ENCODE data around the gene SVOPL. TPM values are rescaled to one million over a fixed set of nuclear protein-coding genes. Genes with fewer than 3 reads are reported as not detected.
"Not testable (repeated sequence)": the region's sequence is repeated elsewhere in the genome, so short reads cannot be mapped to it uniquely, and the experiment has no call there.

The SVOPL gene
- total RNA-seq, 1 experiment from 2014 or later = 0.78 TPM

DNA sequence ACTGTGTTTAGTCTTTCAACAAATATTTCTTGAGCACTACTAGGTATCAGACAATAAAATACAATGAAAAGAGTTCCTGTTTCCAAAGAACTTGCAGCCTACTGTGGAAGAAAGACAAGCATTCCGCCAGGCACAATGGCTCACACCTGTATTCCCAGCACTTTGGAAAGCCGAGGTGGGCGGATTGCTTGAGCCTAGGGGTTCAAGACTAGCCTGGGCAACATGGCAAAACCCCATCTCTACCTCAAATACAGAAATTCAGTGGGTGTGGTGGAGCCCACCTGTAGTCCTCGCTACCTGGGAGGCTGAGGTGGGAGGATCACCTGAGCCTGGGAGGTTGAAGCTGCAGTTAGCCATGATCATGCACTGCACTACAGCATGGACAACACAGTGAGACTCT is 6.1 kb downstream of the SVOPL start:
- TF ChIP-seq, protein P1, sequence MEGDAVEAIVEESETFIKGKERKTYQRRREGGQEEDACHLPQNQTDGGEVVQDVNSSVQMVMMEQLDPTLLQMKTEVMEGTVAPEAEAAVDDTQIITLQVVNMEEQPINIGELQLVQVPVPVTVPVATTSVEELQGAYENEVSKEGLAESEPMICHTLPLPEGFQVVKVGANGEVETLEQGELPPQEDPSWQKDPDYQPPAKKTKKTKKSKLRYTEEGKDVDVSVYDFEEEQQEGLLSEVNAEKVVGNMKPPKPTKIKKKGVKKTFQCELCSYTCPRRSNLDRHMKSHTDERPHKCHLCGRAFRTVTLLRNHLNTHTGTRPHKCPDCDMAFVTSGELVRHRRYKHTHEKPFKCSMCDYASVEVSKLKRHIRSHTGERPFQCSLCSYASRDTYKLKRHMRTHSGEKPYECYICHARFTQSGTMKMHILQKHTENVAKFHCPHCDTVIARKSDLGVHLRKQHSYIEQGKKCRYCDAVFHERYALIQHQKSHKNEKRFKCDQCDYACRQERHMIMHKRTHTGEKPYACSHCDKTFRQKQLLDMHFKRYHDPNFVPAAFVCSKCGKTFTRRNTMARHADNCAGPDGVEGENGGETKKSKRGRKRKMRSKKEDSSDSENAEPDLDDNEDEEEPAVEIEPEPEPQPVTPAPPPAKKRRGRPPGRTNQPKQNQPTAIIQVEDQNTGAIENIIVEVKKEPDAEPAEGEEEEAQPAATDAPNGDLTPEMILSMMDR (IDR thresholded peaks at IDR 0.05; ENCODE audit: unreplicated experiment) = no peak
- no TSS peak for BruUV-seq (replicated peaks)
- CTCF ChIA-PET = no interaction called here
- Mint-ChIP-seq H3K9me3 (ENCODE audit: low read depth, unreplicated experiment) (no peaks in the 10 kb centered on the region), H3K36me3 (ENCODE audit: insufficient read depth, unreplicated experiment) (no peaks in the 10 kb centered on the region), H3K4me3 (ENCODE audit: low read depth, unreplicated experiment) (no peak overlapping the region), H3K27ac (ENCODE audit: unreplicated experiment) (no peak overlapping the region), H3K27me3 (ENCODE audit: unreplicated experiment) (no peaks in the 10 kb centered on the region), H3K4me1 (ENCODE audit: low read depth, unreplicated experiment) (no peaks in the 10 kb centered on the region)
- DNase-seq = no peak
- intact Hi-C loops (cut with micrococcal nuclease; ENCODE audit: unreplicated experiment) = no loop called here

DNA sequence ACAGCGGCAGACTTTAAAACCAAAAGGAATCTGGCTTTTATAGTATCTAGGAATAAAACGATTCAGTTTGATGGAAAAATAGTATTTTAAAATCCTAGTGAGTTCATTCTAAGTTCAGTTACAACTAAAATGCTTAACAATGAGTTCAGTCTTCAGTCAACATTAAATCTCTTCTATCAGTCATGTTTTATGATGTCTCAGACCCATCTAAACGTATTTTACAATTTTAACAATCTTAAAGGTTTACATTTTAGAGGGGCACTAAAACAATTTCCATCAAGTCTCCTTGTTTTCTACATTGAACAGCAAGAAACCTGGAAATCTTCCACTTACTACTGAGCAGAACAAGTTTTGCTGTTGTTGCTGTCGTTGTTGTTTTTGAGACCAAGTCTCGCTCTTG is 10.0 kb downstream of the SVOPL start:
- CTCF ChIA-PET = interaction anchor here (0.7 kb wide), 1 partner anchor 1410 kb away, joined by 3 read pairs; no protein-coding TSS in a partner anchor
- no TSS peak for BruUV-seq (replicated peaks)
- no peaks in the 10 kb centered on the region for H3K4me1 Mint-ChIP-seq (ENCODE audit: low read depth, unreplicated experiment)
- peaks cover 2% of the 10 kb centered on the region for H3K9me3 Mint-ChIP-seq (ENCODE audit: low read depth, unreplicated experiment)
- H3K27ac Mint-ChIP-seq (ENCODE audit: unreplicated experiment) = no peak overlapping the region
- no peak overlapping the region for H3K4me3 Mint-ChIP-seq (ENCODE audit: low read depth, unreplicated experiment)
- TF ChIP-seq, protein P1 (IDR thresholded peaks at IDR 0.05; ENCODE audit: unreplicated experiment) = no peak
- intact Hi-C loops (cut with micrococcal nuclease; ENCODE audit: unreplicated experiment) = no loop called here
- no peaks in the 10 kb centered on the region for H3K36me3 Mint-ChIP-seq (ENCODE audit: insufficient read depth, unreplicated experiment)
- H3K27me3 Mint-ChIP-seq (ENCODE audit: unreplicated experiment) = no peaks in the 10 kb centered on the region
- no peak for DNase-seq

DNA sequence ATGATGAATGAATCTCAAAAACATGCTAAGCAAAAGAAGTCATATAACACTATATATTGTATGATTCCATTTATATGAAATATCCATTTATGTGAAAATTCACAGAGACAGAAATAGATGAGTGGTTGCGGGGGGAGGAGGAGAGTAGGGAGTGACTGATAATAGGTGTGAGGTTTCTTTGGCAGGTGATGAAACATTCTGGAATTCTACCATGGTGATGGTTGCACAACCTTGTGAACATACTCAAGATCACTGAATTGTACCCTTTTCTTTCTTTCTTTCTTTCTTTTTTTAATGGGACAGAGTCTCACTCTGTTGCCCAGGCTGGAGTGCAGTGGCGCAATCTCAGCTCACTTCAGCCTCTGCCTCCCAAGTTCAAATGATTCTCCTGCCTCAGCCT is 10.7 kb downstream of the SVOPL start:
- TF ChIP-seq, protein P1 (IDR thresholded peaks at IDR 0.05; ENCODE audit: unreplicated experiment) = no peak
- no peaks in the 10 kb centered on the region for H3K36me3 Mint-ChIP-seq (ENCODE audit: insufficient read depth, unreplicated experiment)

DNA sequence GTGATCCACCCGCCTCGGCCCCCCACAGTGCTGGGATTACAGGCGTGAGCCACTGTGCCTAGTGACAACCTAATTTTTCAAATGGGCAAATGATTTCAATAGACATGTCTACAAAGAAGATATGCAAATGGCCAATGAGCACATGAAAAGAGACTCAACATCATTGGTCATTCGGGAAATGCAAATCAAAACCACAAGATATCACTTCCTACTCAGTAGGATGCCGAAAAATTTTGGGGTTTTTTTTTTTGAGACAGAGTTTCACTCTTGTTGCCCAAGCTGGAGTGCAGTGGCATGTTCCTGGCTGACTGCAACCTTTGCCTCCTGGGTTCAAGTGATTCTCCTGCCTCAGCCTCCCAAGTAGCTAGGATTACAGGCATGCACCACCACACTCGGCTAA is 13.1 kb downstream of the SVOPL start:
- DNase-seq; intact Hi-C loops (cut with micrococcal nuclease; ENCODE audit: unreplicated experiment); H3K36me3 Mint-ChIP-seq (ENCODE audit: insufficient read depth, unreplicated experiment); H3K27me3 Mint-ChIP-seq (ENCODE audit: unreplicated experiment); H3K9me3 Mint-ChIP-seq (ENCODE audit: low read depth, unreplicated experiment); H3K27ac Mint-ChIP-seq (ENCODE audit: unreplicated experiment); H3K4me3 Mint-ChIP-seq (ENCODE audit: low read depth, unreplicated experiment); BruUV-seq (replicated peaks); H3K4me1 Mint-ChIP-seq (ENCODE audit: low read depth, unreplicated experiment); CTCF ChIA-PET: not testable (repeated sequence)

More for the DNA sequence above, 10.7 kb downstream of the SVOPL start:
- H3K9me3 Mint-ChIP-seq (ENCODE audit: low read depth, unreplicated experiment) = peaks cover 2% of the 10 kb centered on the region
- no TSS peak for BruUV-seq (replicated peaks)
- no peak overlapping the region for H3K27ac Mint-ChIP-seq (ENCODE audit: unreplicated experiment)
- intact Hi-C loops (cut with micrococcal nuclease; ENCODE audit: unreplicated experiment) = no loop called here
- H3K4me3 Mint-ChIP-seq (ENCODE audit: low read depth, unreplicated experiment) = no peak overlapping the region
- CTCF ChIA-PET = no interaction called here
- no peaks in the 10 kb centered on the region for H3K4me1 Mint-ChIP-seq (ENCODE audit: low read depth, unreplicated experiment)
- no peaks in the 10 kb centered on the region for H3K27me3 Mint-ChIP-seq (ENCODE audit: unreplicated experiment)
- DNase-seq = no peak

DNA sequence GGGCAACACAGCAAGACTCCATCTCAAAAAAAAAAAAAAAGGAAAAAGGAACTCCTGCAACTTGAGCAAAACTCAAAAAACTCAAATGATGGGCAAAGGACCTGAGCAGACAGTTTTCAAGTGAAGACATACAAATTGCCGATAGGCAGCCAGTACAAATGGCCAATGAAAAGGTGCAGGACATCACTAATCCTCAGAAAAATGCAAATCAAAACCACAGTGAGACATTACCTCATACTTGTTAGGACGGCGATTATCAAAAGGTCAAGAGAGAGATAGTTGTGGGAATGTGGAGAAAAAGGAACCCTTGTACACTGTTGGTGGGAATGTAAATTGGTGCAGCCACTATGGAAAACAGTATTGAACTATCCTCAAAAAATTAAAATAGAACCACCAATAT is 16.8 kb downstream of the SVOPL start:
- TF ChIP-seq, protein P1 (IDR thresholded peaks at IDR 0.05; ENCODE audit: unreplicated experiment) = no peak
- H3K4me1 Mint-ChIP-seq (ENCODE audit: low read depth, unreplicated experiment) = no peaks in the 10 kb centered on the region
- BruUV-seq (replicated peaks) = no TSS peak
- H3K4me3 Mint-ChIP-seq (ENCODE audit: low read depth, unreplicated experiment) = no peak overlapping the region
- intact Hi-C loops (cut with micrococcal nuclease; ENCODE audit: unreplicated experiment) = no loop called here
- no peak for DNase-seq
- H3K27me3 Mint-ChIP-seq (ENCODE audit: unreplicated experiment) = no peaks in the 10 kb centered on the region
- no peaks in the 10 kb centered on the region for H3K36me3 Mint-ChIP-seq (ENCODE audit: insufficient read depth, unreplicated experiment)
- H3K9me3 Mint-ChIP-seq (ENCODE audit: low read depth, unreplicated experiment) = peaks cover 2% of the 10 kb centered on the region
- no peak overlapping the region for H3K27ac Mint-ChIP-seq (ENCODE audit: unreplicated experiment)
- CTCF ChIA-PET = no interaction called here

All from Calu3 (cell line).